GM12878 (cell line): ENCODE measurements around the gene BLNK. TPM values are rescaled to one million over a fixed set of nuclear protein-coding genes. Genes with fewer than 3 reads are reported as not detected.
A peak's percentile ranks its signal among the peaks of the same experiment; 100 is the strongest.

ENCODE experiments used
- ATAC-seq: fragments of 200-7000 bp; cut with Tn5 transposase; 3 replicates; pipeline ENCODE4 v1.9.1; 2020; ENCODE audit warnings: mild to moderate bottlenecking, moderate library complexity
- BruUV-seq: library from RNA; stranded (reverse); fragments of 400-500 nt; replicated peaks from 2 replicates; lab custom pipeline; 2021; lab: Mats Ljungman, UMichigan
- CTCF ChIA-PET: fragments of 300-600 bp; sonication (Branson Sonifier 250); formaldehyde crosslinking; extraction: SDS; loops from one replicate; lab custom pipeline; 2021; ENCODE audit warnings: inconsistent platforms; lab: Yijun Ruan, JAX
- POLR2A ChIA-PET: fragments of 350-600 bp; formaldehyde crosslinking; extraction: SDS; loops from one replicate; lab custom pipeline; 2021; ENCODE audit warnings: inconsistent platforms; lab: Charles Lee
- RAD21 ChIA-PET: fragments of 300-600 bp; sonication (Branson Sonifier 250); formaldehyde crosslinking; loops from one replicate; lab custom pipeline; 2023; ENCODE audit warnings: antibody characterized with exemption; ENCODE audit not compliant: unreplicated experiment; lab: Charles Lee
- SMC1A ChIA-PET: fragments of 300-600 bp; sonication (Branson Sonifier 250); formaldehyde crosslinking; loops from one replicate; lab custom pipeline; 2023; ENCODE audit not compliant: unreplicated experiment, uncharacterized antibody; lab: Charles Lee
- DNase-seq: peaks from one replicate; pipeline ENCODE4 v3.0.0-alpha.2; 2011; ENCODE audit warnings: low read depth, low spot score
- FAIRE-seq: peaks from 3 replicates; lab custom pipeline; 2011; peaks lifted over from hg19 to GRCh38; lab: Jason Lieb, UNC
- H2AFZ ChIP-seq: 2 replicates; pipeline ENCODE4 v1.6.0; 2011; ENCODE audit warnings: low read depth, low read length, control low read depth; ENCODE audit not compliant: control insufficient read depth
- H3K27ac ChIP-seq: 2 replicates; pipeline ENCODE4 v1.5.1; 2011; ENCODE audit warnings: control low read depth; ENCODE audit not compliant: control insufficient read depth, insufficient read depth
- H3K27me3 ChIP-seq, 2 experiments: replicated peaks in 1 of 2; 2 replicates each; pipeline versions ENCODE4 v1.6.0 to v1.6.1; 2011; ENCODE audit warnings: low read length in 1 of 2; ENCODE audit not compliant: control insufficient read depth in 2 of 2, insufficient read depth in 2 of 2
- H3K36me3 ChIP-seq, 2 experiments: 2 replicates each; pipeline ENCODE4 v1.5.1; 2011; ENCODE audit warnings: low read length in 1 of 2; ENCODE audit not compliant: control insufficient read depth in 2 of 2, insufficient read depth in 2 of 2
- H3K4me1 ChIP-seq: 2 replicates; pipeline ENCODE4 v1.6.1; 2011; ENCODE audit warnings: mild to moderate bottlenecking, low read length, moderate library complexity, mixed read lengths; ENCODE audit not compliant: control insufficient read depth, insufficient read depth
- H3K4me2 ChIP-seq: 2 replicates; pipeline ENCODE4 v1.6.0; 2011; ENCODE audit warnings: control low read depth; ENCODE audit not compliant: control insufficient read depth, insufficient read depth
- H3K4me3 ChIP-seq: fragments of 200-600 bp; sonication (generic); 2 replicates; pipeline ENCODE4 v1.5.1; 2016
- H3K79me2 ChIP-seq: 2 replicates; pipeline ENCODE4 v1.6.0; 2011; ENCODE audit warnings: low read length; ENCODE audit not compliant: control insufficient read depth, insufficient read depth
- H3K9ac ChIP-seq: 2 replicates; pipeline ENCODE4 v1.8.0; 2011; ENCODE audit warnings: low read length, control low read depth, mixed read lengths; ENCODE audit not compliant: control insufficient read depth, insufficient read depth
- H3K9me3 ChIP-seq: replicated peaks from 3 replicates; pipeline ENCODE4 v1.5.1; 2011; ENCODE audit warnings: mild to moderate bottlenecking, low read length; ENCODE audit not compliant: control insufficient read depth, insufficient read depth
- H4K20me1 ChIP-seq: 2 replicates; pipeline ENCODE4 v1.6.0; 2011; ENCODE audit not compliant: control insufficient read depth, insufficient read depth
- BCL3 ChIP-seq: IDR thresholded peaks from 2 replicates; pipeline ENCODE4 v1.6.1; 2011; ENCODE audit warnings: borderline replicate concordance, low read depth, mild to moderate bottlenecking, moderate library complexity, low read length; ENCODE audit not compliant: insufficient read depth, poor library complexity, severe bottlenecking
- ESRRA ChIP-seq: IDR thresholded peaks from 2 replicates; pipeline ENCODE4 v1.6.1; 2012; ENCODE audit warnings: mild to moderate bottlenecking, low read length, improper control_type of control experiment
- FOXK2 ChIP-seq: fragments of 450-650 bp; IDR thresholded peaks from 2 replicates; pipeline ENCODE4 v1.6.1; 2017; ENCODE audit warnings: mild to moderate bottlenecking, moderate library complexity
- MXI1 ChIP-seq: fragments of 150-350 bp; IDR thresholded peaks from 2 replicates; pipeline ENCODE4 v1.6.1; 2011; ENCODE audit warnings: low read depth, mild to moderate bottlenecking, inconsistent platforms, low read length, improper control_type of control experiment
- NFYA ChIP-seq: IDR thresholded peaks from 2 replicates; pipeline ENCODE4 v1.6.1; 2011; ENCODE audit warnings: low read depth, mild to moderate bottlenecking, low read length, improper control_type of control experiment, borderline replicate concordance
- PBX3 ChIP-seq: IDR thresholded peaks from 2 replicates; pipeline ENCODE4 v1.6.1; 2011; ENCODE audit warnings: mild to moderate bottlenecking, low read depth, low read length, moderate library complexity; ENCODE audit not compliant: insufficient replicate concordance
- POU2F2 ChIP-seq: IDR thresholded peaks from 3 replicates; pipeline ENCODE4 v1.6.1; 2011; ENCODE audit warnings: low read depth, mild to moderate bottlenecking, low read length, borderline replicate concordance
- RBBP5 ChIP-seq: fragments of 200-600 bp; sonication (generic); conservative IDR thresholded peaks from 2 replicates; pipeline ENCODE4 v1.6.1; 2016
- SIN3A ChIP-seq: IDR thresholded peaks from 2 replicates; pipeline ENCODE4 v1.6.1; 2012; ENCODE audit warnings: low read depth, low read length, improper control_type of control experiment
- SUZ12 ChIP-seq: fragments of 200-600 bp; sonication (generic); IDR thresholded peaks from one replicate; pipeline ENCODE4 v1.6.1; 2018; ENCODE audit warnings: antibody characterized with exemption, mild to moderate bottlenecking; ENCODE audit not compliant: unreplicated experiment
- ZNF24 ChIP-seq: fragments of 450-650 bp; IDR thresholded peaks from 2 replicates; pipeline ENCODE4 v1.6.1; 2017; ENCODE audit warnings: antibody characterized with exemption, mild to moderate bottlenecking
- ZNF622 ChIP-seq: fragments of 450-650 bp; IDR thresholded peaks from 2 replicates; pipeline ENCODE4 v1.6.1; 2017; ENCODE audit warnings: mild to moderate bottlenecking, inconsistent platforms
- ZSCAN29 ChIP-seq: fragments of 450-650 bp; IDR thresholded peaks from 2 replicates; pipeline ENCODE4 v1.6.1; 2017; ENCODE audit warnings: mild to moderate bottlenecking, moderate library complexity
- WGBS: methylation state at CpG from one replicate; pipeline ENCODE4 v1.1.6; 2016; ENCODE audit warnings: low lambda C conversion rate; ENCODE audit not compliant: insufficient replicate concordance, insufficient coverage; ENCODE audit errors: missing lambda C conversion rate; 5-methylcytosine and 5-hydroxymethylcytosine counted together
- in situ Hi-C: fragments of 300-500 bp; cut with MboI; formaldehyde crosslinking; loops from 9 replicates; pipeline ENCODE4 v1.14.3; 2018; ENCODE audit warnings: mixed read lengths
- intact Hi-C: fragments of 100-400 bp; cut with micrococcal nuclease; formaldehyde crosslinking; loops from one replicate; pipeline ENCODE4 v1.14.2; 2022; ENCODE audit not compliant: unreplicated experiment
- polyA plus RNA-seq, 11 experiments: library from polyadenylated mRNA; depleted of rRNA in 4 of 11; unstranded in 6 of 11; stranded (reverse) in 5 of 11; fragments of >200 nt; fragmentation: Nextera tagmentation in 4 of 11; fragmentation: Illumina TruSeq in 1 of 11; extraction: Ambion mirVana in 4 of 11; extraction: Trizol in 1 of 11; gene quantifications; 1 replicate in 1 of 11; 2 replicates in 10 of 11; pipeline versions ENCODE4 v1.2.1 to v1.2.3, GENCODE V29; 2011 to 2016; ENCODE audit warnings: inconsistent platforms in 2 of 11, missing spikeins in 2 of 11, low read depth in 1 of 11
- total RNA-seq, 4 experiments: library from RNA; depleted of rRNA in 3 of 4; stranded (reverse); fragments of >200 nt in 3 of 4; fragmentation: Illumina TruSeq in 1 of 4; extraction: Trizol in 1 of 4; gene quantifications; 2 replicates each; pipeline versions ENCODE4 v1.2.1 to v1.2.3, GENCODE V29; 2013 to 2021
- TF ChIP-seq, protein P1 (sequence below): fragments of 450-650 bp; IDR thresholded peaks from 2 replicates; pipeline ENCODE4 v1.6.1; 2016; ENCODE audit warnings: mild to moderate bottlenecking
- TF ChIP-seq, protein P2 (sequence below): fragments of 450-650 bp; IDR thresholded peaks from 2 replicates; pipeline ENCODE4 v1.6.1; 2017; ENCODE audit warnings: low read depth, mild to moderate bottlenecking, moderate library complexity
- TF ChIP-seq, protein P3 (sequence below): fragments of 450-650 bp; IDR thresholded peaks from 2 replicates; pipeline ENCODE4 v1.6.1; 2018; ENCODE audit warnings: mild to moderate bottlenecking, low read depth, moderate library complexity; ENCODE audit not compliant: partially characterized antibody

BLNK gene
- total and polyA plus RNA-seq, 10 of the 15 experiments (the other 5 are each of a cell fraction or from before 2014, with no cell fraction given), result 79.5 to 201 (median 139) TPM

DNA sequence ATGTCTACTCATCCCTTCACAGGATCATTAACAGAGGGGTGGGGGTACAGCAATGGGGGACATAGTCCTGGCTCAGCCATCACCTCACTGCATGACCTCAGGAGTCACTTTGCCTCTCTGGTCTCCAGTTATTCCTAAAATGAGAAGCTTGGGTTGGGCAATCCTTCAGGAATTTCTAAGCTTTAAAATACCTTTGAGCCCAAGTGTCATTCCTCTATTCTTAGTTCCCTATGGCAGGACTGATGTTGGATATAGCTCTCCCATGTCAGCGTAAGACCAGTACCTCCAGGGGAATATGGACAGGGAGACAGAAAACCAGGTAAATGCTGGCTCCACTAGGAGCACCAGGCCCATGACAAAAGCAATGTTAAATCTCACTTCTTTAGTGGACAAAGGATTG, 34.5 kb downstream of the BLNK start:
- POLR2A ChIA-PET, result interaction anchor here (0.6 to 4.4 kb wide), 4 partner anchors 7 to 660 kb away, joined by 3 to 21 read pairs (median 9); no protein-coding TSS in a partner anchor
- ATAC-seq (no peak), DNase-seq (no peak), FAIRE-seq (no peak)
- 100% methylated on average over 1 of the region's 1 CpG for WGBS
- intact Hi-C loops (no loop called here), in situ Hi-C loops (no loop called here)
- H4K20me1 ChIP-seq, result no peaks in the 10 kb centered on the region
- H3K27me3 ChIP-seq, result no peaks in the 10 kb centered on the region
- SMC1A ChIA-PET, result interaction anchor here (1.0 to 3.0 kb wide), 5 partner anchors 30 to 65 kb away, joined by 3 to 34 read pairs (median 4); no protein-coding TSS in a partner anchor
- peaks cover 37% of the 10 kb centered on the region for H3K4me1 ChIP-seq
- no peak overlapping the region for H3K4me3 ChIP-seq
- TF ChIP-seq, protein P1, sequence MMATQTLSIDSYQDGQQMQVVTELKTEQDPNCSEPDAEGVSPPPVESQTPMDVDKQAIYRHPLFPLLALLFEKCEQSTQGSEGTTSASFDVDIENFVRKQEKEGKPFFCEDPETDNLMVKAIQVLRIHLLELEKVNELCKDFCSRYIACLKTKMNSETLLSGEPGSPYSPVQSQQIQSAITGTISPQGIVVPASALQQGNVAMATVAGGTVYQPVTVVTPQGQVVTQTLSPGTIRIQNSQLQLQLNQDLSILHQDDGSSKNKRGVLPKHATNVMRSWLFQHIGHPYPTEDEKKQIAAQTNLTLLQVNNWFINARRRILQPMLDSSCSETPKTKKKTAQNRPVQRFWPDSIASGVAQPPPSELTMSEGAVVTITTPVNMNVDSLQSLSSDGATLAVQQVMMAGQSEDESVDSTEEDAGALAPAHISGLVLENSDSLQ, result no peak
- TF ChIP-seq SIN3A, result no peak
- TF ChIP-seq MXI1, result no peak
- TF ChIP-seq, protein P2, sequence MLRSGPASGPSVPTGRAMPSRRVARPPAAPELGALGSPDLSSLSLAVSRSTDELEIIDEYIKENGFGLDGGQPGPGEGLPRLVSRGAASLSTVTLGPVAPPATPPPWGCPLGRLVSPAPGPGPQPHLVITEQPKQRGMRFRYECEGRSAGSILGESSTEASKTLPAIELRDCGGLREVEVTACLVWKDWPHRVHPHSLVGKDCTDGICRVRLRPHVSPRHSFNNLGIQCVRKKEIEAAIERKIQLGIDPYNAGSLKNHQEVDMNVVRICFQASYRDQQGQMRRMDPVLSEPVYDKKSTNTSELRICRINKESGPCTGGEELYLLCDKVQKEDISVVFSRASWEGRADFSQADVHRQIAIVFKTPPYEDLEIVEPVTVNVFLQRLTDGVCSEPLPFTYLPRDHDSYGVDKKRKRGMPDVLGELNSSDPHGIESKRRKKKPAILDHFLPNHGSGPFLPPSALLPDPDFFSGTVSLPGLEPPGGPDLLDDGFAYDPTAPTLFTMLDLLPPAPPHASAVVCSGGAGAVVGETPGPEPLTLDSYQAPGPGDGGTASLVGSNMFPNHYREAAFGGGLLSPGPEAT, result no peak
- TF ChIP-seq ZNF622, result no peak
- TF ChIP-seq FOXK2, result no peak
- no peak for TF ChIP-seq POU2F2
- no peak for TF ChIP-seq PBX3
- no peak for TF ChIP-seq BCL3
- TF ChIP-seq ESRRA, result no peak
- no peak for TF ChIP-seq NFYA
- no peak for TF ChIP-seq ZNF24
- no peak for TF ChIP-seq SUZ12
- TF ChIP-seq RBBP5, result no peak
- TF ChIP-seq ZSCAN29, result no peak
- TF ChIP-seq, protein P3, sequence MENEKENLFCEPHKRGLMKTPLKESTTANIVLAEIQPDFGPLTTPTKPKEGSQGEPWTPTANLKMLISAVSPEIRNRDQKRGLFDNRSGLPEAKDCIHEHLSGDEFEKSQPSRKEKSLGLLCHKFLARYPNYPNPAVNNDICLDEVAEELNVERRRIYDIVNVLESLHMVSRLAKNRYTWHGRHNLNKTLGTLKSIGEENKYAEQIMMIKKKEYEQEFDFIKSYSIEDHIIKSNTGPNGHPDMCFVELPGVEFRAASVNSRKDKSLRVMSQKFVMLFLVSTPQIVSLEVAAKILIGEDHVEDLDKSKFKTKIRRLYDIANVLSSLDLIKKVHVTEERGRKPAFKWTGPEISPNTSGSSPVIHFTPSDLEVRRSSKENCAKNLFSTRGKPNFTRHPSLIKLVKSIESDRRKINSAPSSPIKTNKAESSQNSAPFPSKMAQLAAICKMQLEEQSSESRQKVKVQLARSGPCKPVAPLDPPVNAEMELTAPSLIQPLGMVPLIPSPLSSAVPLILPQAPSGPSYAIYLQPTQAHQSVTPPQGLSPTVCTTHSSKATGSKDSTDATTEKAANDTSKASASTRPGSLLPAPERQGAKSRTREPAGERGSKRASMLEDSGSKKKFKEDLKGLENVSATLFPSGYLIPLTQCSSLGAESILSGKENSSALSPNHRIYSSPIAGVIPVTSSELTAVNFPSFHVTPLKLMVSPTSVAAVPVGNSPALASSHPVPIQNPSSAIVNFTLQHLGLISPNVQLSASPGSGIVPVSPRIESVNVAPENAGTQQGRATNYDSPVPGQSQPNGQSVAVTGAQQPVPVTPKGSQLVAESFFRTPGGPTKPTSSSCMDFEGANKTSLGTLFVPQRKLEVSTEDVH, result no peak
- RAD21 ChIA-PET, result interaction anchor here (1.5 to 14.2 kb wide), 2 partner anchors 24 to 57 kb away, joined by 3 to 428 read pairs; no protein-coding TSS in a partner anchor
- H2AFZ ChIP-seq, result no peak overlapping the region
- peaks cover 39 to 66% of the 10 kb centered on the region in 2 experiments for H3K36me3 ChIP-seq
- CTCF ChIA-PET, result interaction anchor here (0.8 to 23.4 kb wide), 3 partner anchors 12 to 58 kb away, joined by 3 to 790 read pairs (median 219); partner anchors contain the start of gene BLNK
- no peaks in the 10 kb centered on the region for H3K9me3 ChIP-seq
- H3K4me2 ChIP-seq, result 0 out of 2 replicates have a peak overlapping the region, but pooled peaks have one; percentile 13
- BruUV-seq, result no TSS peak
- peaks cover 57% of the 10 kb centered on the region for H3K79me2 ChIP-seq
- H3K27ac ChIP-seq, result no peak overlapping the region
- no peak overlapping the region for H3K9ac ChIP-seq
